H1 (cell line): ENCODE results near the gene NOBOX. TPM values are rescaled to one million over a fixed set of nuclear protein-coding genes. Genes with fewer than 3 reads are reported as not detected.

ENCODE experiments used
- CTCF ChIA-PET: fragments of 300-600 bp; sonication (Branson Sonifier 250); formaldehyde crosslinking; loops from one replicate; lab custom pipeline; 2021; ENCODE audit not compliant: partially characterized antibody; lab: Charles Lee
- POLR2A ChIA-PET: fragments of 300-600 bp; sonication (Branson Sonifier 250); formaldehyde crosslinking; loops from one replicate; lab custom pipeline; 2021; ENCODE audit warnings: inconsistent platforms; ENCODE audit not compliant: partially characterized antibody; lab: Charles Lee
- DNase-seq, 2 experiments: peaks; one replicate each; pipeline versions ENCODE4 v3.0.0 to v3.0.0-alpha.2; 2010 to 2022; ENCODE audit warnings: low spot score in 2 of 2, low read depth in 1 of 2, mixed read lengths in 1 of 2
- FAIRE-seq: peaks from 2 replicates; lab custom pipeline; 2011; peaks lifted over from hg19 to GRCh38; lab: Jason Lieb, UNC
- H2AFZ ChIP-seq: 2 replicates; pipeline ENCODE4 v1.8.1; 2012; ENCODE audit warnings: low read length, inconsistent platforms
- H2AK5ac ChIP-seq: 2 replicates; pipeline ENCODE4 v1.6.1; 2013; ENCODE audit warnings: low read depth, low read length
- H2BK120ac ChIP-seq: replicated peaks from 2 replicates; pipeline ENCODE3; 2013; ENCODE audit warnings: low read depth, low read length, inconsistent platforms
- H2BK12ac ChIP-seq: 2 replicates; pipeline ENCODE4 v1.6.1; 2013; ENCODE audit warnings: low read depth, low read length
- H2BK15ac ChIP-seq: 2 replicates; pipeline ENCODE4 v1.6.1; 2013; ENCODE audit warnings: low read length
- H2BK20ac ChIP-seq: 2 replicates; pipeline ENCODE4 v1.6.1; 2013; ENCODE audit warnings: low read length
- H2BK5ac ChIP-seq: 2 replicates; pipeline ENCODE4 v1.6.1; 2013; ENCODE audit warnings: low read depth, low read length
- H3K14ac ChIP-seq: 2 replicates; pipeline ENCODE4 v1.6.1; 2013; ENCODE audit warnings: inconsistent platforms; ENCODE audit not compliant: insufficient read length
- H3K18ac ChIP-seq: 2 replicates; pipeline ENCODE4 v1.6.1; 2013; ENCODE audit warnings: low read length; ENCODE audit errors: extremely low read depth
- H3K23ac ChIP-seq: 2 replicates; pipeline ENCODE4 v1.6.1; 2013; ENCODE audit warnings: inconsistent platforms; ENCODE audit not compliant: insufficient read length
- H3K23me2 ChIP-seq: 2 replicates; pipeline ENCODE4 v1.6.1; 2013; ENCODE audit warnings: low read depth, low read length
- H3K27ac ChIP-seq: 2 replicates; pipeline ENCODE4 v1.6.1; 2011; ENCODE audit warnings: low read depth, low read length, inconsistent platforms
- H3K27me3 ChIP-seq, 4 experiments: replicated peaks in 1 of 4; 1 replicate in 1 of 4; 2 replicates in 3 of 4; pipeline versions ENCODE4 v1.6.1 to v1.8.1; 2011 to 2013; ENCODE audit warnings: low read length in 3 of 4, mild to moderate bottlenecking in 3 of 4, inconsistent platforms in 2 of 4, mixed read lengths in 2 of 4, moderate library complexity in 1 of 4; ENCODE audit not compliant: control insufficient read depth in 3 of 4, insufficient read depth in 3 of 4; ENCODE audit errors: extremely low read depth in 1 of 4
- H3K36me3 ChIP-seq, 4 experiments: 2 replicates each; pipeline versions ENCODE4 v1.6.1 to v1.8.1; 2011 to 2013; ENCODE audit warnings: mild to moderate bottlenecking in 4 of 4, low read length in 3 of 4, moderate library complexity in 2 of 4, control low read depth in 1 of 4, inconsistent platforms in 1 of 4; ENCODE audit not compliant: insufficient read depth in 4 of 4, control insufficient read depth in 2 of 4
- H3K4ac ChIP-seq: replicated peaks from 2 replicates; pipeline ENCODE3; 2013; ENCODE audit warnings: low read length, low read depth, mixed read lengths, inconsistent platforms; ENCODE audit not compliant: insufficient read length
- H3K4me1 ChIP-seq, 4 experiments: replicated peaks in 1 of 4; 1 replicate in 1 of 4; 2 replicates in 3 of 4; pipeline versions ENCODE4 v1.6.1 to v1.8.1; 2011 to 2013; ENCODE audit warnings: low read length in 3 of 4, inconsistent platforms in 2 of 4, mixed read lengths in 1 of 4; ENCODE audit not compliant: insufficient read depth in 4 of 4, control insufficient read depth in 3 of 4
- H3K4me2 ChIP-seq, 2 experiments: 2 replicates each; pipeline versions ENCODE4 v1.6.1 to v1.8.1; 2011 to 2013; ENCODE audit warnings: low read depth in 2 of 2, low read length in 2 of 2, control low read depth in 1 of 2, inconsistent platforms in 1 of 2, mild to moderate bottlenecking in 1 of 2; ENCODE audit not compliant: insufficient read depth in 1 of 2
- H3K4me3 ChIP-seq, 4 experiments: fragments of 200-600, 300-600 bp in 1 of 4; sonication (generic), shearing (Covaris generic), sonication (Bioruptor Twin) in 1 of 4; 2 replicates each; pipeline versions ENCODE4 v1.5.1 to v1.8.1; 2011 to 2016; ENCODE audit warnings: low read length in 4 of 4, low read depth in 3 of 4, control low read depth in 2 of 4, inconsistent platforms in 2 of 4, mild to moderate bottlenecking in 2 of 4, mixed read lengths in 1 of 4, moderate library complexity in 1 of 4; ENCODE audit not compliant: insufficient read depth in 2 of 4; ENCODE audit errors: extremely low read depth in 1 of 4
- H3K56ac ChIP-seq: replicated peaks from 2 replicates; pipeline ENCODE3; 2013; ENCODE audit warnings: low read depth, mild to moderate bottlenecking, mixed read lengths, low read length, inconsistent platforms; ENCODE audit not compliant: insufficient read length
- H3K79me1 ChIP-seq: 2 replicates; pipeline ENCODE4 v1.6.1; 2013; ENCODE audit warnings: low read depth, low read length, control low read depth
- H3K79me2 ChIP-seq, 2 experiments: 2 replicates each; pipeline versions ENCODE4 v1.6.1 to v1.8.1; 2012 to 2013; ENCODE audit warnings: low read length in 2 of 2, mild to moderate bottlenecking in 2 of 2, inconsistent platforms in 1 of 2; ENCODE audit not compliant: insufficient read depth in 2 of 2, control insufficient read depth in 1 of 2
- H3K9ac ChIP-seq, 4 experiments: replicated peaks in 1 of 4; 1 replicate in 1 of 4; 2 replicates in 3 of 4; pipeline versions ENCODE4 v1.6.1 to v1.8.1; 2011 to 2013; ENCODE audit warnings: low read depth in 3 of 4, low read length in 3 of 4, control low read depth in 2 of 4, mild to moderate bottlenecking in 2 of 4, moderate library complexity in 2 of 4, inconsistent platforms in 1 of 4; ENCODE audit errors: extremely low read depth in 1 of 4
- H3K9me3 ChIP-seq, 2 experiments: 2 replicates each; pipeline versions ENCODE4 v1.6.1 to v1.8.1; 2012 to 2013; ENCODE audit warnings: mild to moderate bottlenecking in 2 of 2, moderate library complexity in 2 of 2, control low read depth in 1 of 2, inconsistent platforms in 1 of 2, low read depth in 1 of 2, low read length in 1 of 2, mixed read lengths in 1 of 2; ENCODE audit not compliant: insufficient read depth in 2 of 2
- H4K20me1 ChIP-seq, 2 experiments: replicated peaks in 1 of 2; 2 replicates each; pipeline versions ENCODE3 to v1.8.1; 2011 to 2013; ENCODE audit warnings: inconsistent platforms in 2 of 2, low read length in 2 of 2, mild to moderate bottlenecking in 1 of 2; ENCODE audit not compliant: insufficient read depth in 2 of 2, control insufficient read depth in 1 of 2
- H4K5ac ChIP-seq: 2 replicates; pipeline ENCODE4 v1.6.1; 2013; ENCODE audit warnings: low read length, low read depth, mixed read lengths, inconsistent platforms; ENCODE audit not compliant: insufficient read length
- H4K8ac ChIP-seq: 2 replicates; pipeline ENCODE4 v1.8.0; 2013; ENCODE audit warnings: mild to moderate bottlenecking, moderate library complexity, low read length, inconsistent platforms; ENCODE audit not compliant: insufficient read depth; ENCODE audit errors: extremely low read depth
- H4K91ac ChIP-seq: replicated peaks from 2 replicates; pipeline ENCODE3; 2013; ENCODE audit warnings: low read length, mixed read lengths, inconsistent platforms; ENCODE audit not compliant: insufficient read length
- ATF3 ChIP-seq: IDR thresholded peaks from 2 replicates; pipeline ENCODE4 v1.6.1; 2011; ENCODE audit warnings: low read depth, mild to moderate bottlenecking, low read length; ENCODE audit not compliant: insufficient read depth
- BACH1 ChIP-seq: IDR thresholded peaks from 2 replicates; pipeline ENCODE4 v1.6.1; 2012; ENCODE audit warnings: low read length, improper control_type of control experiment
- BCL11A ChIP-seq, 2 experiments: IDR thresholded peaks; one replicate each; pipeline ENCODE4 v1.6.1; 2011; ENCODE audit warnings: low read depth in 2 of 2, low read length in 2 of 2, mild to moderate bottlenecking in 2 of 2
- E2F6 ChIP-seq: IDR thresholded peaks from 2 replicates; pipeline ENCODE4 v1.6.1; 2012; ENCODE audit warnings: inconsistent platforms
- PHF8 ChIP-seq: fragments of 200-600 bp; sonication (generic); conservative IDR thresholded peaks from 2 replicates; pipeline ENCODE4 v1.7.1; 2012; ENCODE audit warnings: low read depth, mild to moderate bottlenecking, inconsistent platforms, low read length, moderate library complexity
- RBBP5 ChIP-seq: IDR thresholded peaks from 2 replicates; pipeline ENCODE4 v1.7.1; 2012; ENCODE audit warnings: low read depth, mild to moderate bottlenecking, inconsistent platforms, low read length, moderate library complexity, borderline replicate concordance
- SRF ChIP-seq: IDR thresholded peaks from 2 replicates; pipeline ENCODE4 v1.6.1; 2011; ENCODE audit warnings: mild to moderate bottlenecking, low read depth, low read length, moderate library complexity
- TBP ChIP-seq: IDR thresholded peaks from 2 replicates; pipeline ENCODE4 v1.6.1; 2011; ENCODE audit warnings: low read depth, low read length, improper control_type of control experiment
- WGBS, 2 experiments: shearing (Covaris generic) in 1 of 2; methylation state at CpG; one replicate each; pipeline versions ENCODE4 v1.1.6 to v1.1.7; 2013 to 2015; ENCODE audit warnings: low lambda C conversion rate in 2 of 2, mixed read lengths in 2 of 2, inconsistent platforms in 1 of 2, low coverage in 1 of 2, missing lambda C conversion rate in 1 of 2; ENCODE audit not compliant: insufficient replicate concordance in 2 of 2, insufficient coverage in 1 of 2, insufficient read length in 1 of 2; ENCODE audit errors: extremely low coverage in 1 of 2, missing lambda C conversion rate in 1 of 2; 5-methylcytosine and 5-hydroxymethylcytosine counted together
- polyA plus RNA-seq, 7 experiments: library from polyadenylated mRNA; depleted of rRNA in 3 of 7; stranded (reverse) in 5 of 7; unstranded in 2 of 7; fragments of >200 nt in 5 of 7; fragments of 200-250 nt in 2 of 7; gene quantifications; 1 replicate in 5 of 7; 2 replicates in 1 of 7; 4 replicates in 1 of 7; pipeline versions ENCODE4 v1.2.1 to v1.2.3, GENCODE V29; 2011 to 2013; ENCODE audit warnings: missing spikeins in 2 of 7, mixed read lengths in 2 of 7
- total RNA-seq: library from RNA; stranded (reverse); fragmentation: NEBNext Ultra II Directional; extraction: Animal tissue kit (Norgen Biotek cat#: 25700); gene quantifications from 2 replicates; pipeline ENCODE4 v1.2.1, GENCODE V29; 2021
- TF ChIP-seq, protein P1 (sequence below), 3 experiments: IDR thresholded peaks; 1 replicate in 2 of 3; 2 replicates in 1 of 3; pipeline versions ENCODE4 v1.5.1 to v1.6.1; 2011; ENCODE audit warnings: low read length in 3 of 3, mild to moderate bottlenecking in 3 of 3, inconsistent platforms in 2 of 3, low read depth in 1 of 3, moderate library complexity in 1 of 3; ENCODE audit not compliant: insufficient read depth in 1 of 3; ENCODE audit errors: control extremely low read depth in 1 of 3

NOBOX gene
- total and polyA plus RNA-seq, 2 of the 8 experiments (the other 6 are each of a cell fraction or from before 2014, with no cell fraction given): not detected

DNA sequence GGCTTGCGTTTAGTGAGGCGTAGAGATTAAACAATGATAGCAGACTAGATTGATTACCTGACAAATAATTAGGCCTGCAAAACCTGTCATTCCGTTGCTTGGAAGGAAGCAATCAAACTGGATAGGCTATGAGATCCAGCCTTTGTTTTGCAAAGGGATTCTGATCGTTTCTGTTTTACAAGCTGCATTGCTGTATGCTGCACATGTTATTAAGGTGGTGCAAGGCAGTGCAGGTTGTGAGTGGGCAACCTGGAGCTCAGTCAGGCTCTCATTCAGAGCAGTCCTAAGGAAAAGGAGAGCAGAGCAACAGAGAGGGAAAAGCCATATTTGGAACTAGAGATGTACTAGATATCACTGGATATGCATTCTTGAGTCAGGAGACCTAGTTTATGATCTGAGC, 6.9 kb upstream of the NOBOX start:
- Histone ChIP-seq H3K27me3 (peaks cover 0 to 2% (median 0%) of the 10 kb centered on the region in 4 experiments; a peak in 1 of 7 replicates), H3K4me2 (no peak overlapping the region), H2BK120ac (no peak overlapping the region), H3K79me1 (no peaks in the 10 kb centered on the region), H4K5ac (no peak overlapping the region), H3K4ac (no peak overlapping the region), H3K9me3 (no peaks in the 10 kb centered on the region), H4K8ac (no peak overlapping the region), H3K4me3 (no peak overlapping the region), H3K36me3 (no peaks in the 10 kb centered on the region), H3K9ac (no peak overlapping the region), H4K20me1 (no peaks in the 10 kb centered on the region), H2AK5ac (no peak overlapping the region), H2BK12ac (no peak overlapping the region), H2BK5ac (no peak overlapping the region), H2BK20ac (no peak overlapping the region), H3K23ac (no peak overlapping the region), H3K4me1 (peaks cover 0 to 6% (median 3%) of the 10 kb centered on the region in 4 experiments; a peak in 4 of 7 replicates), H3K79me2 (no peaks in the 10 kb centered on the region), H3K27ac (no peak overlapping the region), H3K18ac (no peak overlapping the region), H3K14ac (no peak overlapping the region), H2BK15ac (no peak overlapping the region), H2AFZ (peak overlapping the region; percentile 58; the same call in 1 of the 2 replicates), H3K23me2 (no peaks in the 10 kb centered on the region), H4K91ac (no peak overlapping the region), H3K56ac (no peak overlapping the region)
- FAIRE-seq (no peak), DNase-seq (no peak)
- ChIA-PET CTCF (interaction anchor here (0.6 to 2.6 kb wide), 7 partner anchors 11 to 311 kb away, joined by 3 to 12 read pairs (median 7); no protein-coding TSS in a partner anchor), POLR2A (no interaction called here)
- WGBS, 2 experiments: 71% methylated on average over 4 of the region's 4 CpGs; no CpG with 5 or more reads in 1 of the 2 experiments
- TF ChIP-seq BACH1 (no peak), E2F6 (no peak), BCL11A (IDR thresholded peaks at IDR 0.05; ENCODE audit: low read depth in 2 of 2, low read length in 2 of 2) (no peak), TBP (no peak), SRF (no peak), ATF3 (no peak), RBBP5 (no peak), PHF8 (no peak)
- TF ChIP-seq, protein P1, sequence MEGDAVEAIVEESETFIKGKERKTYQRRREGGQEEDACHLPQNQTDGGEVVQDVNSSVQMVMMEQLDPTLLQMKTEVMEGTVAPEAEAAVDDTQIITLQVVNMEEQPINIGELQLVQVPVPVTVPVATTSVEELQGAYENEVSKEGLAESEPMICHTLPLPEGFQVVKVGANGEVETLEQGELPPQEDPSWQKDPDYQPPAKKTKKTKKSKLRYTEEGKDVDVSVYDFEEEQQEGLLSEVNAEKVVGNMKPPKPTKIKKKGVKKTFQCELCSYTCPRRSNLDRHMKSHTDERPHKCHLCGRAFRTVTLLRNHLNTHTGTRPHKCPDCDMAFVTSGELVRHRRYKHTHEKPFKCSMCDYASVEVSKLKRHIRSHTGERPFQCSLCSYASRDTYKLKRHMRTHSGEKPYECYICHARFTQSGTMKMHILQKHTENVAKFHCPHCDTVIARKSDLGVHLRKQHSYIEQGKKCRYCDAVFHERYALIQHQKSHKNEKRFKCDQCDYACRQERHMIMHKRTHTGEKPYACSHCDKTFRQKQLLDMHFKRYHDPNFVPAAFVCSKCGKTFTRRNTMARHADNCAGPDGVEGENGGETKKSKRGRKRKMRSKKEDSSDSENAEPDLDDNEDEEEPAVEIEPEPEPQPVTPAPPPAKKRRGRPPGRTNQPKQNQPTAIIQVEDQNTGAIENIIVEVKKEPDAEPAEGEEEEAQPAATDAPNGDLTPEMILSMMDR (IDR thresholded peaks at IDR 0.05; ENCODE audit: control extremely low read depth in 1 of 3, insufficient read depth in 1 of 3, low read depth in 1 of 3, low read length in 3 of 3): no peak
